ENCODE measurements around the gene DMKN.

The DMKN gene

GRCh38 chr19:35447606-35448469 is 65.6 kb downstream of the DMKN start, which contains the start of gene FFAR2:
Gene FFAR2, plus strand, starts transcription at chr19:35448257. Its CDS starts 1,458 bp downstream, at chr19:35449715.
- TF ChIP-seq CTCF (IDR thresholded peaks at IDR 0.05; ENCODE audit: unreplicated experiment in 3 of 3), result no peak
- no peak within 1 kb of the TSS for H3K4me3 Mint-ChIP-seq
- H3K36me3 Mint-ChIP-seq (ENCODE audit: low read depth), result no peaks in the 10 kb centered on the region
- H3K27me3 Mint-ChIP-seq (ENCODE audit: low read depth), result peaks cover 22% of the 10 kb centered on the region
- H3K4me1 Mint-ChIP-seq, result peaks cover 5% of the 10 kb centered on the region
- H3K27ac Mint-ChIP-seq, result peak within 1 kb of the TSS in 2 of 3 experiments; percentile 1 to 35
- no peaks in the 10 kb centered on the region for H3K9me3 Mint-ChIP-seq
